NCI-H2029 treated with DMSO at 0.1 percent for 48 hours (cell line): Measurements from ENCODE around the gene R3HDM1.

ENCODE experiments used
- DNase-seq: peaks from one replicate; lab custom pipeline; 2025; lab: John Stamatoyannopoulos, UW

R3HDM1 gene

DNA sequence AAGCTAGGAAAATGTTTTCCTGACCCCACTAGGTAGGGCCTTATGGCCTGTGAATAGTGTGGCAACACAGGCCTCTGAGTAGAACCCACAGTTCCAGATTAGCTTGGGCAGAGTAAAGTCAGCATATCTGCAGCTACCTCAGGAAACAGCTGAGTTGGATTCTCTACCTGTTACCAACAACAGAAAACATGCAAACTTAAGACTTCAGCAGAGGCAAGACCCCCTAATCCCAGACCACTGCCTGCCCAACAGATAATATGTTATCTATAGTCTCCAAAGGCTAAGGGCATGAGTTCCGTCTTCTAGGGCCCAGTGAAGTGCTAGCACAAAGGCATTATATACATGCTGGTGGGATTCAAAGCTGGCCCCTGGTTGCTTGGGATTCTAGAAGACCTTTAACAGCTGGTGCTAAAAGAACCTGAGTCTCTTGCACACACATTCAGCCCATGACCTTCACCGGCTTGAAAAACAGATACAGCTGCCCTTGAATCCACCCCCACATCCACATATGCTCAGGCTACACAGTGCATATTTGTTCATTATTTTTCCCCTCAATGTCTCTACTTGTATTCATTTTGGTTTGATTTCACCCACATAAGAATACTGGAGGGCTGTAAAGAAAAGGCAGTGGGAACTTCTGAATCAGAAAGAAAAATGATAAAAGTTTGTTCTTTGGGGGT is 196.9 kb downstream of the R3HDM1 start:
- no peak for DNase-seq

DNA sequence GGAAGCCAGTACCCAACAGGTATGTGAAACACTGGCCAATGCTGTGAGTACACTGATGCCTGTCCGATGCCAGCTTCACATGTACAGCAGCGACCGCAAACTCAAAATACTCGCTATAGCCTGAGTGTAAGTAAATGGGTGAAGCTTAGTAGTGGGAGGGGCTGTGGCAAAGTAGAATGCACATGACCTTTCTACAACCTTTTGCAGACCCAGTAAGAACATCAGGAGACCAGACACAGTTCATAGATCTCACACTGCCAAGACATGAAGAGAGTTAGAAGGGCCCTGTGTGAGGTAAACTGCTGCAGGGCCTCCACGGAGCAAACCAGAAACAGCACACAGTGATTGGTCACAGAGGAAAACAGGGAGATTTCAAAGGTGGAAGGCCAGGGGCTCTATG is 201.3 kb downstream of the R3HDM1 start:
- DNase-seq: no peak

DNA sequence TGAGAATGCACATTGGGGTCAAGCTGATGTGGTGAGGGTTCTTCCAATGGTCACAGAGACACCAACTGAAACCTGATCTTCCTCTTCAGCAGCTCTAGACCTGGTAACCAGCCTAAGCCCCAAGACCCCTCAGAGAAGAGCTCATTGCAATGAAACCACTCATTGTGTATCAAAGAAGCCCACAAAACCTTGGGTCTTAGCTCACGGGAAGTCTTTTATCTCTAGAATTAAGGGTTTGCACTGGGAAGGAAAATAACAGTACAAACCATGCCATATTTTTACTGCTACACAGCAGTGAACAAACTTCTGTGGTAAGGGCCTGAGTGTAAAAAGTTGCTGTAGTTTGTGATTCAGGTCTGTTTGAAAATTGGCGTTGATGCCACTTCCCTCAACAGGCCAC is 201.8 kb downstream of the R3HDM1 start:
- no peak for DNase-seq

- no peak for DNase-seq
Measured at GRCh38 chr2:135736546-135736945, 205.3 kb downstream of the R3HDM1 start.

- no peak for DNase-seq
Measured at GRCh38 chr2:135740206-135740605, 208.9 kb downstream of the R3HDM1 start.

DNA sequence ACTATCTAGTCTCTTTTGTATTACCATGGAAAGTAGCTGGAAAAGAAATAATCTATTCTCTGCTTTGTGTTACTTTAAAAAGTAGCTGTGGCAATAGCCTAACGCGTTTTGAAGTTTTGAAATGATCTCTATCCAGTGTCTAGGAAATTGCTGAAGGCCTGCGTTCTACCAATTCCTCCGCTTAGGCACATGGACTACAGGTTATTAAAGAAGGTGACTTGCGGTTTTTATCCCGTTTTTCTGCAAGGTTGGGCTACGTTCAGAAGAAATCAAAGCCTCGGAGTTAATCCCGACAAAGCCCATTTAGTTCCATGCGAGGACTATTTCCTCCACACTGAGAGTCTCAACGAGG is 209.7 kb downstream of the R3HDM1 start:
- no peak for DNase-seq

DNA sequence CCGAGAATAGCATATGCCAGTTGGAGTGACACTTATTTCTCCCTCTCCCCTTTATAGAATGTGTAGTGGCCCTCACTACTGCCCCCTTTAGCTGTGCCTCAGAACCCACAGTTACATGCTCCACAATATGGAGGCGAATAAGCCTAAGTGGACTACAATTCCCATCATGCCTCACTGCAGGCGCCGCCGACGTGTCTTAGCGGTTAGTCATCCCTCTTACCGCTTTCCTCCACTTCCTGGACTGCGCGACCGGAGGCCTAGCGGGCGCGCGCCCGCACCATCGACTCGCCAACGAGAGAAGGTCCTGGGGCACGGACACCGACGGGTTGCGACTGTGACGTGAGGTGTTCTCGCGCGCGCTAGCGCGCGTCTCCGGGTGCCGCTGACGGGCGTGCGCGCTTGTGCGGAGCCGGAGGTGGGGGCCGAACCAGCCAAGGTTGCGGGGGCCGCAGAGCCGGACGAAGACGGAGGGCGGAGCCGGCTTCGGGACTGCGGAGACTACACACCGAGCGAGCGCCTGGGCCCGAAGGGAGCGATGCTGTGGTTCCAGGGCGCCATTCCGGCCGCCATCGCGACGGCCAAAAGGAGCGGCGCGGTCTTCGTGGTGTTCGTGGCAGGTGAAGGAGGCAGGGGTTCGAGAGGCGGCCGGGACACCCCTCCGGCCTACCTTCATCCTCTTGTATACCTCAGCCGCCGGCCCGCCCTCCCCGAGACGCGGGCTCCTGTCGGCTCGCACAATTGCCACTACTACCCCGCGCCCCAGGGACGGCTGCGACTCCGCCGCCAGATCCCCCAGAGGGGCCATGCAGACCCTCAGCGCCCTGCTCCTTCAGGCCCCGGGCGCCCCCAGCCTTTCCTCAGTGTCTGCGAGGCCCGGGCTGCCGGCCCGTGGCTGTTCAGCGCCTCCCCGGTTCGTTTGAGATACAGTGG is 210.4 kb downstream of the R3HDM1 start, which contains the start of gene UBXN4:
Gene UBXN4, plus strand, starts transcription at position 461 of the 930 bp plus-strand sequence. Its CDS starts 75 bp downstream, at position 536.
- peak; percentile 91 for DNase-seq

GRCh38 chr2:135742325-135742757 is 211.1 kb downstream of the R3HDM1 start:
- DNase-seq: peak; percentile 26

GRCh38 chr2:135743860-135744259 is 212.6 kb downstream of the R3HDM1 start:
- DNase-seq: no peak

DNA sequence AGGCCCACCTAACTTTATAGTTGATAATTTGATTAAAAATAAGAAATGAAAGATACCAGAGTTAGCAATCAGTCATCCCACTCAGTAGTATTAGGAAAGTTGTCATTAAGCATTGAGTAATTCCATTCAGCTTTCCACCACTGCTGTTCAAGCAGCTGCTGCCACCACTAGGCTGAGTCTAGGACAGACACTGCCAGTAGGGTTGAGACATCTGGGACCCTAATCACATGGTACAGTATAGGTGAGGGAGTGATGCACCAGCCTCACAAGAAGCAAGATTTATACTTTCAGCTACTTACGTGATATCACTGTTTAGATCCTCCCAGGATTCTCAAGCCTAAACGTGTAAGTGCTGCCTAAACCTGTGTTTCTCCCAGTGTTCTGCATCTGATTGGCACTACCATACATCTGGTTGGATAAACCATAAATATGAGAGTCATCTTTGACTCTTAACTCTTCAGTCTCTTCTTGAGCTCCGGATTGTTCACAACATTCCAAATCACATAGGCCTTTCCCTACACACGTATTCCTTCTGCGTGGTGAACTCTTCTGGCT is 213.6 kb downstream of the R3HDM1 start:
- DNase-seq: no peak

GRCh38 chr2:135745545-135745944 is 214.3 kb downstream of the R3HDM1 start:
- DNase-seq: no peak

DNA sequence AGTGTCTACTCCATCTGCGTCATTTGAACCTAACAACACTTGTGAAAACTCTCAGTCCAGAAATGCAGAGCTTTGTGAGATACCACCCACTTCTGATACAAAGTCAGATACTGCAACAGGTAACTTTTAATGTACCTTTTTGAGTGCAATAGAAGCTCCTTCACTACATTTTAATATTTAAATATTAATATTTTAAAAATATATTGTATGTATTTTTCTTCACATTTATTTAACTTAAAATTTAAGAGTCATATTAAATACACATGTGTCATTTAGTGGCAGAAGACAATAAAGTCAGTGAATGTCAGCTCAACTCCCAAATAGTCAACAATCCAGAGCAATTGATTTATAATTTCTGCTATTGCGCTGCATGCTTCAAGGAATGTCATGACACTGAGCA is 224.3 kb downstream of the R3HDM1 start:
- no peak for DNase-seq

DNA sequence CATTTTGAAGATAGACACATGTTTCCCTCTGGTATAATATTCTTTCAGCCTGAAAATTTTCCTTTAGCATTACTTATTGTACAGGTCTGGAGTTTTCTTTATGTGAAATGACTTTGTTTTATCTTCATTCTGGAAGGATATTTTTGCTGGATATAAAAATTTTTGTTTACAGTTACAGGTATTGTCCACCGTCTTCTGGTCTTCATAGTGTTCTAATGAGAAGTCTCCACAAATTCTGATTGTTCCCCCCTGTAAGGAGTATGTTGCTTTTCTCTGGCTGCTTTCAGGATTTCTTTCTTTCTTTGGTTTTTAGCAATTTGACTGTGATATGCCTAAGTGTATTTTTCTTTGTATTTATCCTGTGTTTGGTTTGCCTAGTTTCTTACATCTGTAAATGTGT is 225.4 kb downstream of the R3HDM1 start:
- no peak for DNase-seq

- DNase-seq: no peak
Measured at GRCh38 chr2:135762022-135762421, 230.7 kb downstream of the R3HDM1 start.

GRCh38 chr2:135762530-135762929 is 231.2 kb downstream of the R3HDM1 start:
- no peak for DNase-seq

- DNase-seq: no peak
Measured at GRCh38 chr2:135768863-135769262, 237.6 kb downstream of the R3HDM1 start.

DNA sequence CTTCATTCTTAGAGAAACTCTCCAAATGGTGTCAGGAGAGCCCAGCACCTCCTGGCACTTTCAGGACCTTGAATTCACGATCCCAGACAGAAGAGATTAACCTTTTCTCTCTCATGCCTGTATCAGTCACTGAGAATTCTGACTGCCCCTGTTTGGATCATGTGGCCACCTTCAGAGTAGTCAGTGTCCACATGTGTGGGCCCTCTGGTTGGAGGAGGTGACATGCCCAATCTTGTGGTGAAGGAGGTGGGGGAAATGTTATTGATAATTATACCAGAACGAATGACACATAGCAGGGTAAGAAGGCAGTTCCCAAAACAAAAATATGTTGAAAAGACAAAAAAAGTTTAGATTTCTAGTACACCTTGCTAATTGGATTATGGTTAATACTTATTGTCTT is 242.0 kb downstream of the R3HDM1 start:
- no peak for DNase-seq

DNA sequence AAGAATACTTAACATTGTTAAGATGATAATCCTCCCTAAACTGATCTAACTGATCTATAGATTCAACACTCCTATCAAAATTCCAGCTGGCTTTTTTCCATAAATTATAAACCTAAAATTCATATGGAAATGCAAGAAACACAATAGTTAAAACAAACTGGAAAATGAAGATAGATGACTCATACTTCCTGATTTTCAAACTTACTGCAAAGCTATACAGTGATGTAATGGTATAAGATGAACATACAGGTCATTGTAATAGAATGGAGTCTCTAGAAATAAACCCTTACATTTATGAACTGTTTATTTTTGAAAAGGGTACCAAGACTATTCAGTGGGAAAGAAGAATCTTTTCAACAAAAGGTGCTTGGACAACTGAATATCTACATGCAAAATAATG is 242.6 kb downstream of the R3HDM1 start:
- no peak for DNase-seq
